H9 (cell line): ENCODE results near the gene CHM. TPM values are rescaled to one million over a fixed set of nuclear protein-coding genes. Genes with fewer than 3 reads are reported as not detected.

ENCODE experiments used
- DNase-seq: peaks from one replicate; pipeline ENCODE4 v3.0.0-alpha.2; 2017
- H2AFZ ChIP-seq: one replicate; pipeline ENCODE4 v1.6.1; 2013; ENCODE audit warnings: mild to moderate bottlenecking, low read length, control low read depth, moderate library complexity
- H2AK5ac ChIP-seq: 2 replicates; pipeline ENCODE4 v1.6.1; 2013; ENCODE audit warnings: low read length, control low read depth, mixed read lengths; ENCODE audit not compliant: insufficient read length
- H2BK120ac ChIP-seq: one replicate; pipeline ENCODE4 v1.6.1; 2013; ENCODE audit warnings: low read depth, mild to moderate bottlenecking, low read length, control low read depth, inconsistent platforms; ENCODE audit not compliant: poor library complexity, severe bottlenecking
- H2BK12ac ChIP-seq: 2 replicates; pipeline ENCODE4 v1.6.1; 2013; ENCODE audit warnings: low read length, control low read depth, mixed read lengths, low read depth; ENCODE audit not compliant: insufficient read length
- H2BK15ac ChIP-seq: 2 replicates; pipeline ENCODE4 v1.6.1; 2013; ENCODE audit warnings: low read depth, low read length, control low read depth
- H2BK20ac ChIP-seq: one replicate; pipeline ENCODE4 v1.6.1; 2013; ENCODE audit warnings: low read depth, mild to moderate bottlenecking, low read length, control low read depth, inconsistent platforms; ENCODE audit not compliant: poor library complexity, severe bottlenecking
- H2BK5ac ChIP-seq: 2 replicates; pipeline ENCODE4 v1.6.1; 2013; ENCODE audit warnings: low read length, control low read depth, mixed read lengths; ENCODE audit not compliant: insufficient read length
- H3K14ac ChIP-seq: 2 replicates; pipeline ENCODE4 v1.6.1; 2013; ENCODE audit warnings: low read length, control low read depth; ENCODE audit not compliant: insufficient read depth
- H3K18ac ChIP-seq: 2 replicates; pipeline ENCODE4 v1.6.1; 2013; ENCODE audit warnings: low read depth, mild to moderate bottlenecking, mixed read lengths, low read length, control low read depth; ENCODE audit not compliant: insufficient read length
- H3K23ac ChIP-seq: 2 replicates; pipeline ENCODE4 v1.6.1; 2013; ENCODE audit warnings: low read length, control low read depth, mixed read lengths, low read depth; ENCODE audit not compliant: insufficient read length
- H3K23me2 ChIP-seq: 2 replicates; pipeline ENCODE4 v1.6.1; 2013; ENCODE audit warnings: low read depth, mild to moderate bottlenecking, mixed read lengths, low read length, control low read depth; ENCODE audit not compliant: insufficient read length, poor library complexity, severe bottlenecking
- H3K27ac ChIP-seq: 2 replicates; pipeline ENCODE4 v1.5.1; 2013; ENCODE audit warnings: low read length, control low read depth, mixed read lengths, low read depth; ENCODE audit not compliant: insufficient read length
- H3K27me3 ChIP-seq: 2 replicates; pipeline ENCODE4 v1.6.1; 2013; ENCODE audit warnings: low read length, control low read depth, inconsistent platforms; ENCODE audit not compliant: insufficient read depth
- H3K4ac ChIP-seq: 2 replicates; pipeline ENCODE4 v1.6.1; 2013; ENCODE audit warnings: low read depth, mild to moderate bottlenecking, control low read depth, inconsistent platforms, low read length, moderate library complexity
- H3K4me1 ChIP-seq: 2 replicates; pipeline ENCODE4 v1.6.1; 2013; ENCODE audit warnings: low read length, control low read depth, inconsistent platforms; ENCODE audit not compliant: insufficient read depth
- H3K4me2 ChIP-seq: 2 replicates; pipeline ENCODE4 v1.6.1; 2013; ENCODE audit warnings: low read length, control low read depth, mixed read lengths; ENCODE audit not compliant: insufficient read length, insufficient read depth
- H3K56ac ChIP-seq: 2 replicates; pipeline ENCODE4 v1.6.1; 2013; ENCODE audit warnings: low read depth, mild to moderate bottlenecking, mixed read lengths, low read length, control low read depth; ENCODE audit not compliant: insufficient read length
- H3K79me1 ChIP-seq: 2 replicates; pipeline ENCODE4 v1.6.1; 2013; ENCODE audit warnings: low read depth, mild to moderate bottlenecking, moderate library complexity, low read length, control low read depth, inconsistent platforms; ENCODE audit not compliant: insufficient read depth, poor library complexity, severe bottlenecking
- H3K79me2 ChIP-seq: 2 replicates; pipeline ENCODE4 v1.6.1; 2013; ENCODE audit warnings: low read length, control low read depth, inconsistent platforms; ENCODE audit not compliant: insufficient read depth
- H3K9ac ChIP-seq: 2 replicates; pipeline ENCODE4 v1.6.1; 2013; ENCODE audit warnings: low read length, control low read depth, mixed read lengths; ENCODE audit not compliant: insufficient read length; ENCODE audit errors: extremely low read depth
- H3K9me3 ChIP-seq: one replicate; pipeline ENCODE4 v1.6.1; 2013; ENCODE audit warnings: low read depth, low read length, inconsistent platforms; ENCODE audit not compliant: control insufficient read depth
- H3T11ph ChIP-seq: one replicate; pipeline ENCODE4 v1.6.1; 2013; ENCODE audit warnings: mild to moderate bottlenecking, low read length, control low read depth, inconsistent platforms
- H4K20me1 ChIP-seq: one replicate; pipeline ENCODE4 v1.6.1; 2013; ENCODE audit not compliant: control insufficient read depth, insufficient read length, insufficient read depth
- H4K5ac ChIP-seq: 2 replicates; pipeline ENCODE4 v1.6.1; 2013; ENCODE audit warnings: low read depth, mild to moderate bottlenecking, mixed read lengths, low read length, control low read depth; ENCODE audit not compliant: insufficient read length
- H4K8ac ChIP-seq: replicated peaks from 2 replicates; pipeline ENCODE4 v1.6.1; 2013; ENCODE audit warnings: low read length, control low read depth, mixed read lengths, low read depth; ENCODE audit not compliant: insufficient read length
- H4K91ac ChIP-seq: 2 replicates; pipeline ENCODE4 v1.6.1; 2013; ENCODE audit warnings: low read depth, mild to moderate bottlenecking, moderate library complexity, mixed read lengths, low read length, control low read depth; ENCODE audit not compliant: insufficient read length
- H3K27ac Mint-ChIP-seq, 3 experiments: 2 replicates in 2 of 3; 3 replicates in 1 of 3; pipeline ENCODE4 v1.8.0; 2020 to 2021; ENCODE audit warnings: mixed read lengths in 3 of 3, mild to moderate bottlenecking in 1 of 3, moderate library complexity in 1 of 3
- H3K27me3 Mint-ChIP-seq: 2 replicates; pipeline ENCODE4 v1.8.0; 2021; ENCODE audit warnings: low read depth, mild to moderate bottlenecking, moderate library complexity, mixed read lengths
- H3K36me3 Mint-ChIP-seq, 3 experiments: 2 replicates in 2 of 3; 3 replicates in 1 of 3; pipeline ENCODE4 v1.8.0; 2020 to 2021; ENCODE audit warnings: low read depth in 3 of 3, mixed read lengths in 3 of 3; ENCODE audit not compliant: insufficient read depth in 1 of 3
- H3K4me1 Mint-ChIP-seq, 2 experiments: 2 replicates each; pipeline ENCODE4 v1.8.0; 2020; ENCODE audit warnings: mixed read lengths in 2 of 2
- H3K4me3 Mint-ChIP-seq, 2 experiments: 2 replicates in 1 of 2; 3 replicates in 1 of 2; pipeline ENCODE4 v1.8.0; 2020 to 2021; ENCODE audit warnings: mild to moderate bottlenecking in 2 of 2, mixed read lengths in 2 of 2, moderate library complexity in 1 of 2
- H3K9me3 Mint-ChIP-seq, 2 experiments: 2 replicates in 1 of 2; 3 replicates in 1 of 2; pipeline ENCODE4 v1.8.0; 2020; ENCODE audit warnings: mild to moderate bottlenecking in 2 of 2, mixed read lengths in 2 of 2, moderate library complexity in 1 of 2
- CTCF ChIP-seq: fragments of 200-600 bp; sonication (generic); conservative IDR thresholded peaks from 3 replicates; pipeline ENCODE4 v1.8.0; 2021; ENCODE audit warnings: antibody characterized with exemption, mild to moderate bottlenecking
- total RNA-seq: library from RNA; stranded (reverse); gene quantifications from 2 replicates; pipeline ENCODE4 v1.2.1, GENCODE V29; 2021

CHM gene
- total RNA-seq, 1 experiment from 2014 or later: 28.4 TPM

GRCh38 chrX:86033385-86033784, 14.0 kb downstream of the CHM start:
- Histone ChIP-seq H3K4ac (no peak overlapping the region), H4K20me1 (no peaks in the 10 kb centered on the region), H3K14ac (no peak overlapping the region), H3K56ac (no peak overlapping the region), H2BK15ac (no peak overlapping the region), H2BK120ac (no peak overlapping the region), H2BK12ac (no peak overlapping the region), H2AK5ac (no peak overlapping the region), H3K27me3 (no peaks in the 10 kb centered on the region), H3K79me2 (peaks cover 3% of the 10 kb centered on the region; the same call in 1 of the 2 replicates), H4K91ac (no peak overlapping the region), H3T11ph (no peak overlapping the region), H3K23ac (no peak overlapping the region), H2AFZ (no peak overlapping the region), H2BK20ac (no peak overlapping the region), H3K9ac (no peak overlapping the region), H4K5ac (no peak overlapping the region), H3K79me1 (no peaks in the 10 kb centered on the region), H3K4me2 (no peak overlapping the region), H3K9me3 (no peaks in the 10 kb centered on the region), H3K23me2 (no peaks in the 10 kb centered on the region), H3K18ac (no peak overlapping the region), H3K4me1 (no peaks in the 10 kb centered on the region), H2BK5ac (no peak overlapping the region), H3K27ac (no peak overlapping the region), H4K8ac (no peak overlapping the region)
- Mint-ChIP-seq H3K4me3 (no peak overlapping the region), H3K9me3 (peaks cover 0 to 25% of the 10 kb centered on the region in 2 experiments; a peak in 4 of 5 replicates), H3K27me3 (no peaks in the 10 kb centered on the region), H3K36me3 (peaks cover 2 to 5% (median 3%) of the 10 kb centered on the region in 3 experiments; a peak in 4 of 7 replicates), H3K4me1 (peaks cover 13 to 23% of the 10 kb centered on the region in 2 experiments), H3K27ac (no peak overlapping the region)
- DNase-seq: no peak
- TF ChIP-seq CTCF: no peak
